Stimulated activated CD8-positive, alpha-beta memory T cell treated with anti-CD3 and anti-CD28 coated beads, Interleukin-4, amount 100 ng/mL, for 48 hours (primary cell): ENCODE measurements around the gene PKDREJ.
A peak's percentile ranks its signal among the peaks of the same experiment; 100 is the strongest.

Experiments used
- DNase-seq: peaks from one replicate; pipeline ENCODE4 v3.0.0-alpha.2; 2020

PKDREJ gene

DNA sequence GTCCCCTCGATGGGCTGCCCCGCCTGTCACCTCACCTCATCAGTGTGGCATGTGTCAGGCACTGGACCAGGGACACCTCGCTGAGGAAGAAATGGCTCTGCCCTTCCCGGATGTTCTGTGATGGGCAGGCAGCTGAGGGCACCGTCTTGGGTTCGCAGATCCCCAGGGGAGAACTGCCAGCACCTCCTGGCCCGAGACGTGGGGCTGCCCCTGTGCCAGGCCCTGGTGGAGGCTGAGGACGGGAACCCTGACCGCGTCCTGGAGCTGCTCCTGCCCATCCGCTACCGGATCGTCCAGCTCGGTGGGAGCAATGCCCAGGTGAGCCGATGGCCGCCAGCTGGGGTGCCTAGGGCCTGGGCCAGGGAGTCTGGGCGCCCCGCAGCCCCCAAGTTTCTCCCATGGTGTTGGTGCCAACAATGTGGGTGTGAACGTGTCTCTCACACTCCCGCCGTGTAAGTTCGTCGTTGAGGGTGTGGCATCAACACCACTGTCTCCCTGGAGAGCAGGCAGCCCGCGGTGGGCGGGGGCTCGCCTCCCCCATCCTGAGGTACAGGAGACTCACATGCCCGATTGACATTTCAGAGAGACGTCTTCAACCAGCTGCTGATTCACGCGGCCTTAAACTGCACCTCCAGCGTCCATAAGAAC is 26.2 kb upstream of the PKDREJ start:
- DNase-seq = no peak

DNA sequence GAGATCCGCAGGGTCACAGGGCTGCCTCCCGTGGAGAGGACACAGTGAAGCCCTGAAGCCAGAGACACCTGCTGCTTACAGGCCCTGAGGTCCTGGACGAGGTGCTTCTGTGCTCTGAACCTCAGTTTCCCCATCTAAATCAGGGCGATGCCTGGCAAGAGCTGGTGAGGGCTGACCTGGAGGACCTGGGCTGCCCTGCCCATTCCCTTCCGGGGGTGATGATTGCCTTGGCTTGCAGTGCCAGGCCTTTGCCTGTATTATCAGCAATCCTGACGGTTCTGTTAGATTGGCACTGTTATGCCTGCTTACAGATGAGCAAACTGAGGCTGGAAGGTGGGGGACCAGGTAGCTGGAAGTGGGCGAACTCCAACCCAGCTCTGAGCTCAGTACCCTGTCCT is 25.7 kb upstream of the PKDREJ start:
- DNase-seq = no peak

DNA sequence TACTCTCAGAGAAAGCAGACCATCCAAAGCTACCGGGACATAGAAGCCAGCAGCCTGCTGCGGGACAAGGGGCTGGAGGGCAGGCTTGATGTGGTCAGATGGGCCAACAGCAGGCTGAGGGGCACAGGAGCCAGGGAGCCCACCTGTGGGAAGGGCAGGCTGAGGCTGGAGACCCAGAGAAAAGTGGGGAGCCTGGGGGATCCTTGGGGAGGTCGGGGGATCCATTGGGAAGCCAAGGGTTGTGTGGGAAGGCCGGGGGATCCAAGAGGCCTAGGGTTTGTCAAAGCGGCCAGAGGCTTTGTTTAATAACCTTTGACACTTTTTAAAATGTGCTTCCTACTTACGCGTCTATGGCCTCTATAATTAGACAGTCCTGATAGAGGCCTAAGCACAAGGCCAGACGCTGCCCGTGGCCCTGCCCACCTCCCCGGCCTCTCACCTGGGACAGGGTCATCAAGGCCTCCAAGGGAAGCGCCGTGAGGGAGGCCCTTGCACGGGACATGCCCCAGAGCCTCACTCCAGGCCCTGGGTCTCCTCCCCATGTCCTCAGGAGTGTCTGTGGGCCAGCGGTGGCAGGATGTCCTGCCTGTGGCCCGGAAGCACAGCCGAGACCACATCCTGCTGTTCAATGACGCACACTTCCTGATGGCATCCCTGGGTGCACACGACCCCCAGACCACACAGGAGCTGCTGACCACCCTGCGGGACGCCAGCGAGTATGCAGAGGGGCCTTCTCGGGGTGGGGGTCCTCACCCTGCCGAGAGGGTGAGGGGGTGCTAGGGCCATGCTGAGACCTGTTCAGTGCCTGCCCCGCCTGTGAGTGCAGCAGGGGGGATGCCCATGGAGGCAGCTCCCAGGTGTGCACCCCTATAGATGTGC is 25.0 kb upstream of the PKDREJ start:
- peak; percentile 47 for DNase-seq

DNA sequence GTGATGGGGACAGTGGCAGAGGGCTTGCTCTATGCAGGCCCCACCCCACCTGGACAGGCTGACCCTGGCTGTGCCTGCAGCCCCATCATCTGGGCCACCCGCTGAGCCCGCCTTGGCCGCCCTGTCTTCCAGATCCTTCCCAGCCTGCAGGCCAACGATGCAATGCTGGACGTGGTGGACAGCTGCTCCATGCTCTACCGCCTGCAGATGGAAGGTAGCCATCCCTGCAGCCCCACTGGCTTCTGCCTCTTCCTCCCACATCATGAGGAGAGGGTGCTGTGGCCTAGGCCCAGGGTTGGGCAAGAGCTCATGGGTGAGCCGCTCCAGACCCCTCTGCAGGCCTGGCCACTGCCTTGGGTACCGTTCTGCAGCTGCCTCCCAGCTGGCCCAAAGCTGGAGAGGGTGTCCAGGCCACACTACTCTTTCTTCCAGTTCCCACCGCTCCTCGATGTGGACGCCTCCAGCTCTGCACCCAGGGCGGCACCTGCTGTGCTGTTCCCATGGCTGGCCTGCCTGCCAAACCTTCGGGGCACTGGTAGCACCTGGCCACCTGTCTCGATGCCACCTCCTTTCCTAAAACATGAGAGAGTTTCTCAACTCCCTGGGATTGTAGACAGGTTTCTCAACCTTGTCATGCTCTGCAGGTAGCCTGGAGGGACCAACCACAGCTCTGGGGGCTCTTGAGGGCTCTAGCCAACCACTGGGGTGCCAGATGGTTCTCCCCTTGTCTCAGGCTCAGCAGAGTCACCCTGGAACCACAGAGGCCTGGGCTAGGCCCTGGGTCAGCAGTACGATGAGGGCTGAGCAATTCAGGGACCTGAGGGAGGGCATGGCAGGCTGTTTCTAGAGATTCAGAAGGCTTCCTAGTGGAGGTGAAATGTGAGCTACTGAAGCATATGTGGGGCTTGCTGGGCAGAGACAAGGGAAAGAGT is 24.1 kb upstream of the PKDREJ start:
- no peak for DNase-seq

DNA sequence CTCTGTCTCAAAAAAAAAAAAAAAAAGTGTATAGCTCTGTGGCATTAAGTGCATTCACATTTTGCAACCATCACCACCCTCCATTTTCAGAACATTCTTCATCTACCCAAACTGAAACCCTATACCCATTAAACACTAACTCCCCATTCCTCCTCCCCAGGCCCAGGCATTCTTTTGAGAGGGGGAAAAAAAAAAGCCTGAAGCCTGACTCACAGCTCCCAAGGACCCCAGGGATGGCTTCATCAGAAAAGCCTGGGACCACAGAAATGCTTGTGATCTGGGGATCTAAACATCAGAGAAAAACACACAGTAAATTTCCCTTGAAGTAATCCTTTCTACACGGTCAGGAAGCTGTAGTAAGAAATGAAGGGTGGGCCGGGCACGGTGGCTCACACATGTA is 22.9 kb upstream of the PKDREJ start:
- no peak for DNase-seq

DNA sequence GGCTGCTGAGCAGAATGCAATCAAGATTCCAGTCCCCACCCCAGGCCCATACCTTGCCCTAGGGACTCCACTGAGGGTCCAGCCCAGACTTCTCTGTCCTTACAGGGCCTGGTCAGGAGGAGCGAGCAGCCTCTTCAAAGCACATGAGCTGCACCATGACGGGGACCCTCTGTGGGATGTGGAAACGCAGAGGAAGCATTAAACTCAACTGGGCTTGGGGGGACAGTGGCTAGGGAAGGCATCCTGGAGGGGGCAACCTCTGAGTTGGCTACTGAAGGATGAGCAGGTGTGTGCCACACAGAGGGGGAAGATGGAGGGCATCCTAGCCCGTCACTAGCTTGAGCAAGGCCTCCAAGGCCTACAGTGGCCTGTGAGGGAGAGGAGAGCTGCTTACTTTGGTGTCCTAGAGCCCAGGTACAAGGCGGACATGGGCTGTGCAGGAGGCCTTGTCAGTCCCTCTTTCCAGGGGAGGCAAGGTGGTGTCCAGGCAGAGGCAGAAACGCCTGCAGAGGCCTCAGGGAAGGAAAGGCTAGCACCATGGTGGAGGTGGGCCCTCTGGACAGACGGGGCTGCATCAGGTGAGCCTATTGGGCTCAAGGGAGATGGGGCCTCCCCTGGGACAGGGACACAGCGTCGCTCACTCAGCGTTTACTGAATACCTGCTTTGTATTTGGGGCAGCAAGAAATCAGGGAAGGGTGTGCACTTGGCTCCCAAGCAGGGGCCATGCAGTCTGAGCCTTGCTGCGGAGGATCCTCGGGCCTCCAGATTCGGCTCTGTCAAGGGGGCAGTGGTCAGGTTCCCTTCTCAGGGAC is 18.9 kb upstream of the PKDREJ start:
- DNase-seq = no peak

DNA sequence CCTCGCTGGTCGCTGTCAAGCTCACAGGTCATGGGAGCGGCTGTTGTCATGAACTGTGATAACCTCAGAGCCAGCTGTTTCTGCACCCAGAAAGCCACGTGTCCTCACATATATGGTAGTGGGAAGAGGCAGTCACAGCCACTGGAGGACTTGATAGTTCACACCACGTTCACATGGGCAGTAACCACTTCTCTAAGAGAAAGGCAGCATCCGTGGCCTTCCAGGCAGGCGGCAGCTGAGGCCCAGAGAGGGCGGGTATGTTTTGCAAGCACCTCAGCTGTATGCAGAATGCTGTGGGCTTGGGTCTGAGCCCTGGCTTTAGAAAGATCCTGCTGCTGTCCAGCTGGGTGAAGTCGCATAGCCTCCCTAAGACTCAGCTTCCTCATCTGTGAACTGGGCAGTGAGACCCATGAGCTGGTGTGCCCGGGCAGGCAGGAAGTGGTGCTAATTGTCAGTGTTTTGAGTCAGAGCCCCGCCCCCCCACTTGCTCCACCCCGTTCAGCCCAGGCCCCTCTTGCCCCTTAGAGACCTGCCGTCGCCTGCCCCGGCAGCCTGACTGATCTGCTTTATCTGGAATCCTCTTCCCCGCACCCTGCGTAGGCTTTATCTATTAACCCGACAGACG is 18.0 kb upstream of the PKDREJ start:
- DNase-seq = no peak

DNA sequence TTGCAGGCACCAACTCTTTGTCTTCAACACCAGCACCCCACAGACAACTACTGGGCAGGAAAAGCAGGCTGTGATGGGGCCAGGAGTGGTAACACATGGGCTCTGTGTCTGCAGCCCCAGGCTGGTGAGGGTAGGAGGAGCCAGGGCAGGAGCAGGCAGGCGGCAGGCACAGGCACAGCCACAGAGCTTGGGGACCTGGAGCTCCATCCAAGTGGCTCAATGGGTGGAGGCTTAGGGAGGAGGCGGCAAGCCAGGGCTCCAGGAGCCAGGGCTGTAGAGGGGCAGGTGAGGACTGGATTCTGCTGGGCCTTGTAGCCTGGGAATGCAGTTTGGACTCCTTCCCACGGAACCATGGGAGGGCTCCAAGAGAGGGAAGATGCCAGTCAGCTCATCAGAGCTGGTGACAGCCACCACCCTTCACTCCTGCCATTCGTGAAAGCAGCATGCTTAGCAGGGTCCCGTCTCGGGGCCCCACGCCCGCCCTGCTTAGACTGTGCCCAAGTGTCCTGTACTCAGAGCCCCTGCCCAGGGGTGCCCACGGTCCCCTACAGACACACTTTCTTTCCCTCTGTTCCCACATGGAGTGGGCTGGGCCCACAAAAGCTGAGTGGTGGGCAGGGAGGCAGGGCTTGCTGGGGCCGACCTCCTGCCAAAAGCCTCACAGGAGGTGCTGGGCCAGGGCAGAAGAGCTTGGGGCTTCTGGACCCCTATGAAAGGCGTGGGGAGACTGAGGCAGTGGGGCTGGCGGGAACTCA is 17.1 kb upstream of the PKDREJ start:
- DNase-seq = no peak

DNA sequence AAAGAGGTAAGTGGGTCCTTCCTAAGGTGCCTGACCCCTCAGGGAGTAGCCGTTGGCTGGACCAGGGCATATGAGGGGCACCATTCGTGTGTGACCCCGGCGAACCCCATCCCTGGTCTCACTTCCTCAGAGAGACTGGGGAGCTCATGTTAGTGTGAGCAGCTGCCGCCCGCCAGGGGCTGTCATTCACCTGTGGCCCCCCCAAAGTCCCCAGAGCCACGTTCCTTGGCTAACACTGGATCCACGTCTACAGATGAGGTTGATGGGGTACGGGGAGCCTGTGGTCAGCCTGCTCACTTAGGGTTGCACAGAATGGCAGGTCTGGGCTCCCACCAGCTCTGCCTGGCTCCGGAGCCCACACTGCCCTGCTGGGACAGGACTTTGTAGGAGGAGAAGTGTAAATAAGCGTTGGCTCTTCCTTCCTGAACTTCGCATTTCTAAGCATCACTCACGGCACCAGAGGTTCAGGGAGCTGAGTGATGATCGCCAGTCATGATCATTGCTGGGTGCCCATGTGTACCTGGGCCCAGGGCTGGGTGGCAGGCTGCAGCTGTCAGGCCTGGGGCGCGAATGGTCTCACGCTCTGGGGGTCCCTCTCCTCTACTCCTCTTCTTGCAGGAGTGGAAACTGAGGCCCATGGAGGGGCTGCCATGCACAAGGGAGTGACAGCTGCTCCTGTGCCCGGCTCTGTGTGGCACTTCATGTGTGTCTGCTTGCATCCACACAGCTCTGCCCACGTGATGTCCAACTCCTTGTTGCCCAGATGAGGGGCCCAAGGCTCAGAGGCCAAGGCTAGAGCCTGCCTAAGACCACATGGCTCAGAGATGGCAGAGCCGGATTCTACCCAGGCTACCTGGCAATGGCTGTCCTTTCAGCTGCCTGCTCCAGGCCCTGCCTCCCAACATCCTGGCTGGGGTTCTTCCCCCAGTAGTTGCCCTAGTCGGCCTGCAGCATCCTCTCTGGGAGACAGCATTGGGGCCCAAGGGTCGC is 15.8 kb upstream of the PKDREJ start:
- DNase-seq = no peak

DNA sequence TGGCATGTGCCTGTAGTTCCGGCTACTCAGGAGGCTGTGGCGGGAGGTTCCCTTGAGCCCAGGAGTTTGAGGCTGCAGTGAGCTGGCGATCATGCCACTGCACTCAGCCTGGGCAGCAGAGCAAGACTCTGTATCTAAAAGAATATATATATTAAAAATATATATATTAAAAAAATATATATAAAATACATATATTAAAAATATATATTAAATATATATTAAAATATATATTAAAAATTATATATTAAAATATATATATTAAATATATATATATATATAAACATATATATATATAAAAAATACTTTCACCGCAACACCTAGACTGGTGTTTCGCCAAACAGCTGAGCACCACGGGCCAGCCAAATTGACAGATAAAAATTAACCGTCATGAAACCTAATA is 13.4 kb upstream of the PKDREJ start:
- no peak for DNase-seq

DNA sequence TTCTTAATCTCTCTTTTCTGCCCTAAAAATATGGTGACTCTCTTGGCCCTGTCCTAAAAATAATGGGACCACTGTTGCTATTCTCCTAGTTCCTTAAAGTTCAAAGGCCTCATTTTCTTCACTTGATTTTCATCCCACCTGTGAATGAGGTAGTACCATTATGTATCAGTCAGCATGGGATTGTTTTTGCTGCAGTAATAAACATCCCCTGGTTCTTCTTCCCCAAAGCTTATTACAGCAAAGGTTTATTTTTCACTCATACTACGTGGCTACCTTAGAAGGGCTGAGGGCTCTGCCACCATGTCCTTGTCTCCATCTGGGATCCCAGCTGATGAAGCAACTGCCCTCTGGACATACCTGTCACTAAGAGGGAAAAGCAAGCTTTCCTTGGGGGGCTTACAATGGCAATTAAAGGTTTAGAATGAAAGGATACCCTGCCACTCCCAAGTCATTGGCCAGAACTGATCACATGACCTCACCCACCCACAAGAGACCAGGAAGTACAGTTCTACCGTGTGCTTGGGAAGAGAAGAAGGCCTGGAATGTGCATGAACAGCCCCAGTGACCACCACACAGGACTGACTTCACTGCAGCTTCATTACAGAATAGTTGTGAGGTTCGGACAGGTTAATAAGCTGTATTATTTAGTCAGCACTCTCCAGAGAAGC is 12.4 kb upstream of the PKDREJ start:
- no peak for DNase-seq

DNA sequence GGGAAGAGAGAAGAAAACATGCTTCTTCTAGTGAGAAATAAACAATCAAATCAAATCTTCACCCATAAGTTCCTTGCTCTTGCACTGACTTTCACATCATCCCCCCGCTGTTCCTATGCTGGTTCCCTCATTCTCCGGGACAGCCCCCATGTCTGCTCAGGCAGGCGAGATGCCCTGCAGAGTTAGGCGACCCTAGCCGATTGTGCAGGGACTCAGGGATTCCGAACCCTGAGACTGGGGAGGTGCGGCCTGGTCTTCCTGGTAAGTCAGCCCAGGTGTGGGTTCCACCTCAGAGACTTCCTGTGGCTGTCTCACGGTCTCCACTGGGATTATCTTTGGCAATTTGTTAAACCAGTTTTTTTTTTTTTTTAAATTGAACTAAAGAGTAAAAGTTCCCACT is 11.2 kb upstream of the PKDREJ start:
- no peak for DNase-seq

DNA sequence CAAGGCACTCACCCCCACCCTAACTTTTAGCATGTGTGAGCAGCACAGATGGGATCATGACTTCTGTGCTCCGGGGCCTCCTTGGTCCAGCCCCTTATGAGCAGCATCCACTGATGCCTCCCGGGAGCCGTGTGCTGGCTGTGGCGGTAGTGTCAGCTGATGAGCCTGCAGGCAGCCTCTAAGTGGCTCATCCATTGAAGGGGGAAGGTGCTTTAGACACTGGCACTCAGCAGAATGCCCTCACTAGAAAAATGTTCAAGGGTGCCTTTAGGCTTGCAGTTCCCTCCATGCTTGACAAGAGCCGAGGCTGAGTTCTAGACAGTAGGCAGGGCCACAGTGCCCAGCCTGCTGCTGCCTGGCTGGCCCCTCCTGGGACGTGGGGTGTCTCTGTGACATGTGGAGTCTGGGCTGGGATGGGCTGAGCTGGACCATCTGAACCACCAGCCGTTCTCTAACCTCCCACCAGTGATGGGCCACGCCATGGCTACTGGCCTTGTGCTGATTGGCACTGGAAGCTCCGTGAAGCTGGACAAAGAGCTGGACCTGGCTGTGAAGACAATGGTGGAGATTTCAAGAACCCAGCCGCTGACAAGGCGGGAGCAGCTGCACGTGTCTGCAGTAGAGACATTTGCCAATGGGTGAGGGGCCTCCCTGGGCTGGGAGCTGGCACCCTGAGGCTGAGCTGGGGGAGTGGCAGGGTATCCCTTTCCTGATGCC is 10.4 kb upstream of the PKDREJ start:
- no peak for DNase-seq

DNA sequence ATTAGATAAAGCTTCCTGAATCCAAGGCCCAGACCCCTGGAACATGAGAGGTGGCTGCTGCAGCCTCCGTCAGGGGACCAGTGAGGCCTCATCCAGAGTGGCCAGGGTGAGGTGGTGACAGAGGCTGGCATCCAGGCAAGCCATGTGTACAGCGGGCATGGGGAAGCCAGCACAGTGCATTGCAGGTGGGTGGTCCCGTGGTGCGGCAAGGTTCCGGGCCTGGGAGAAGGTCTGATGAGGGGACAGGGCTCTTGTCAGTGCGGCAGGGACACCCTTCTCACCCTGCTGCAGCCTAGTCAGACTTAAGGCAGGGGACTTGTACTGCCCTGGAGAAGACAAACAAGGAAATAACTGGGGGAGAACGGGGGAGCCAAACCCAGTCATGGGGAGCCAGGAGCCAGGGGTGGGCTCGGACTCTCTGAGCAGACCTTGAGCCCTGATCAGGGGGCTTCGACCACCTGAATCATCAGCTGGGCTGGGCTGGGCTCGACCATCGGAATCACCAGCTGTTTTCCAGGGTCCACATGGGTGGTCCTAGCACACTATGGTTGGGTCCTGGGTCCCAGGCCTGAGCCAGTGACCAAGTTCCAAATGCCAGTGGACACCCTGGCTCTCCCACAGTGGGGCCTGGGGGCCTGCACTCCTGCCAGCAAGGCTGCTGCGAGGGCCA is 9.8 kb upstream of the PKDREJ start:
- no peak for DNase-seq

DNA sequence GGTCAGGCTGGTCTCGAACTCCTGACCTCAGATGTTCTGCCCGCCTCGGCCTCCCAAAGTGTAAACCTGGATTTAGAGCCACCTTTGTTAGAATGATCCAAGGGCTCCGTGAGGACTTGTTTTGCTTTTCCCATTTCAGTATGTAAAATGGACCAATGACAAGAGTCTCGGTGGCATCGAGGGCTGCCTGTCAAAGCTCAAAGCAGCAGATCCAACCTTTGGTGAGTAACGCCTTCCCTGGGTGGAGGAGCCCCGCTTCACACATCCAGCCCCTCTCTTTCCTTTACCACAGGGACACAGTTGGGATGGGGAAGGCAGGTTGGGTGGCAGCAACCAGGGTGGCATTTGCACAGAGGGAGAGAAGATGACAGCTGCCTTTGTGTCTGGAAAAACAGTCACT is 9.1 kb upstream of the PKDREJ start:
- DNase-seq = no peak

DNA sequence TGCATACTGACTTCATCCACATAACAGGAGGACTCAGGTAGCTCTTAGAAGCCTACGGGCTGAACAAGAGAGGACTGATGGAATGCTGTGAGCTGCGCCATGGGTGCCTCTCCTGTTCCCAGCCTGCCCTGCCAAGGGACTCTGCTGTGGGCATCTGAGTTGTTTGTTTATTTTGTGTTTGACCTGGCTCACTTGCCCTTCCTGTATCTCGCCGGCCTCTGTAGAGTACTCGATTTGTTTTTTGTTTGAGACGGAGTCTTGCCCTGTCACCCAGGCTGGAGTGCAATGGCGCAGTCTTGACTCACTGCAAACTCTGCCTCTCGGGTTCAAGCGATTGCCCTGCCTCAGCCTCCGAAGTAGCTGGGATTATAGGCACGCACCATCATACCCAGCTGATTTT is 6.4 kb upstream of the PKDREJ start:
- DNase-seq = no peak

DNA sequence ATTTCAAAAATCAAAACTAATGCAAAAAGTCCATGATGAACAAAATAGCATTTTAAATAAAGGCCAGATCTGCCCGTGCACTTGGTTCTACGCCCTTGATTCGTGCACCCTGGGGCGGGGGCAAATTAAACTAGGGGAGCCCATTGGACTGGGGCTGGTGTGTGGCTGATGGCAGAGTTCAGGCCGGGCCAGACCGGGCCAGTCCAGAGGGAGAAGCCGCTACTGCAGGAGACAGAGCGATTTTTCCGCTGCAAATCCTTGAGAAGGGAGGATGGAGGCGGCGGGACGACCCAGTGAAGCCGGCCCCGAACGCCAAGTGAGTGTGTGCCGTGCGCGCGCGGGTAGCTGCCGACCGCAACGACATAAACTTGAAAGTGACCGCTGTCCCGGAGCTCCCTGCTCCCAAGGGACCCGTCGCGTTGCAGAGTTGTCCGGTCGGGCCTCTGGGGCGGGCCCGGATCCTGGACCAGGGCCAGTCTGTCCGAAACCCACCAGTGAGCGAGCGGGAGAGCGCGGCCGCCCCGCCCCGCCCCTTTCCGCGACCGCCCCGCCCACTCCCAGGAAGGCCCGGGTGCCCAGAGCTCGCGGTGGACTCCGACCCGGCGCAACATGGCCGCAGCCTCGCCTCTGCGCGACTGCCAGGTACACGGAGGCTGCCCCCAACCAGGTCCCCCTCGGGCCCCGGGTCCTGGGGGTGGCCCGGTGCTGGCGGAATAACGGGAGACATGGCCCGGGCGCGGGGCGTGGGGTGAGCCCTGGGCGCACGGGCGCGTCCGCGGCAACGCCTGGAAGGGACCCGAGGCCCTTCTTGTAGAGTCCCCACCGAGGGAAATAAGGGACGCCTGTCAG is 4.5 kb upstream of the PKDREJ start, which contains the start of gene TTC38:
TTC38 (plus strand) TSS at position 578 of the 849 bp plus-strand sequence; CDS start at position 610, 32 bp downstream.
- DNase-seq = peak; percentile 64
